Stimulated activated CD8-positive, alpha-beta memory T cell treated with anti-CD3 and anti-CD28 coated beads, Interleukin-2, amount 100 ng/mL, for 1 hour (primary cell): Measurements from ENCODE around the gene SLC16A10.
"Not testable (repeated sequence)": the region's sequence is repeated elsewhere in the genome, so short reads cannot be mapped to it uniquely, and the experiment has no call there.

Experiments
- DNase-seq, 2 donors: peaks; one replicate each; pipeline ENCODE4 v3.0.0-alpha.2; 2020; ENCODE audit warnings: low read depth in 2 of 2

The SLC16A10 gene, protein sequence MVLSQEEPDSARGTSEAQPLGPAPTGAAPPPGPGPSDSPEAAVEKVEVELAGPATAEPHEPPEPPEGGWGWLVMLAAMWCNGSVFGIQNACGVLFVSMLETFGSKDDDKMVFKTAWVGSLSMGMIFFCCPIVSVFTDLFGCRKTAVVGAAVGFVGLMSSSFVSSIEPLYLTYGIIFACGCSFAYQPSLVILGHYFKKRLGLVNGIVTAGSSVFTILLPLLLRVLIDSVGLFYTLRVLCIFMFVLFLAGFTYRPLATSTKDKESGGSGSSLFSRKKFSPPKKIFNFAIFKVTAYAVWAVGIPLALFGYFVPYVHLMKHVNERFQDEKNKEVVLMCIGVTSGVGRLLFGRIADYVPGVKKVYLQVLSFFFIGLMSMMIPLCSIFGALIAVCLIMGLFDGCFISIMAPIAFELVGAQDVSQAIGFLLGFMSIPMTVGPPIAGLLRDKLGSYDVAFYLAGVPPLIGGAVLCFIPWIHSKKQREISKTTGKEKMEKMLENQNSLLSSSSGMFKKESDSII

DNA sequence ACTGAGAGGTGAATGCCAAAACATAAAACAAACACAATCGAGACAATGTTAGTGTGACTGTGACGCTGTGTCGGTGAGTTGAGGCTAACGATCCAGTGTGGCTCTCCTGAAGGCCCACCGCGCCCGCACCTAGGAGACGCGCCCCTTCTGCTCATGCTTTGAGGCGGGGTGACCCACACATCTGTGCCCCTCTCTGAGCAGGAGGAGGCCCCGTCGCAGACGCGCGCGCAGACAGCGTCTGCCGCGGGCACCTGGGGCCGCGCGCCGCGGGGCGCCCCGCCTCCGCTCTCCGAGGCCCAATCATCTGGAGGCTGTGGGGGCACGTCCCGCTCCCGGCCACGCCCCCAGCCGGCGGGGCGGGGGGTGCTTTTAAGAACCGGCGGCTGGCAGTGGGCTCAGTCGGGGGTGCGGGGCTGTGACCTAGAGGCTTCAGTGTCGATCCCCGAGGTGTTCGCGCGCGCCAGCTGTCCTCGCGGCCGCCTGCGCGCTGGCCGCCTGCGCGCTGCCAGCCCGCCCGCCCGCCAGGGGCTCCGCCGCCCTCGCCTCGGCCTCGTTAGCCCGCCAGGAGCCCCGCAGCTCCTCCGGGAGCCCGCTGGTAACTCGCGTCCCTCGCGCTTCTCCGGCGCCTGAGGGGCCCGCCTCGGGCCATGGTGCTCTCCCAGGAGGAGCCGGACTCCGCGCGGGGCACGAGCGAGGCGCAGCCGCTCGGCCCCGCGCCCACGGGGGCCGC lies at the start of gene SLC16A10:
TSS of gene SLC16A10 (plus strand) at position 398 of the 730 bp plus-strand sequence. CDS start at position 648, 250 bp downstream.
- peak; percentile 54 to 71 for DNase-seq

DNA sequence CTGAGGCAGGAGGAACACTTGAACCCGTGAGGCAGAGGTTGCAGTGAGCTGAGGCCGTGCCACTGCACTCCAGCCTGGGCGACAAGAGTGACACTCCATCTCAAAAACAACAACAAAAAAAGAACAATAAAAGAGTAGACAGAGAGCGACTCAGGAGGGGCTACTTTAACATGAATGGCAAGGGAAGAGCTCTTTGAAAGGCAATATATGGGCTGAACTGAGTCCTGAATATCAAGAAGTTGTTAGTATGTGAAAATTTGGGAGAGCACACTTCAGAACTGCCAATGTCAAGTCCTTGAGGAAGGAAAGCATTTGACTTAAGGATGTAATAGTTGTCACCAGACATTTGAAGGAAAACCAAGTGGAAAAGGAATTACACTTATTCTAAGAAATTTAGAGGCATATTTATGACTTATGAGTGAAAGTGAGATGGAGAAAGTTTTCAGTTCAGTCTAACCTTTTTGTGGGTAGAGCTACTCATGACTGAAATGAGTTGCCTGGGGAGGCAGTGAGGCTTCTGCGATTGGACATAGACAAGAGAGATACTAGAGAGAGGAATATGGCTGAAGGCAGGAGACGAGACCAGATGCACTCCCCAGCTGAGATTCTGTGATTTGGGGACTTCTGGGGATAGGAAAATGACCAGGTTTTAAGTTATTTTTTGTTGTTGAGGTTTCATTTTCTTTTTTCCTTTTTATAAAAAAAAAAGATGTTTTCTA lies 48.6 kb upstream of the SLC16A10 start:
- DNase-seq: no peak

DNA sequence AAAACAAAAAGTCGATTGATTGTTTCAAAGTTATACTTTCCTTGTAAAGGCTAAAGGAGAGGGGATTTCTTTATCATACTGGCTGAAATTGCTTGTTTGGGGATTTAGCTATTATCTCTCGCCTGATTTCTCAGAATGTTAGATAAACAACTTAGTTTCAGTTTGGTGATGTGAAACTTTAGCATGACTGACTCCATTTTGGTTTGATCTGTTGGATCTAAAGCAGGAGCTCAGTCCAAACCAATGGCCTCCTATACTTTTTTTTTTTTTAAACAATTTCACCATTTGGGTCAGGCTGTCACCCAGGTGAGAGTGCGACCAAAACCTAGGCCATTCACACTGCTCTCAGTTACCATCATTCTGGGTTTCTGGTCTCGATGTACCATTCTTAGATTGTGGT lies 45.4 kb upstream of the SLC16A10 start:
- no peak for DNase-seq

DNA sequence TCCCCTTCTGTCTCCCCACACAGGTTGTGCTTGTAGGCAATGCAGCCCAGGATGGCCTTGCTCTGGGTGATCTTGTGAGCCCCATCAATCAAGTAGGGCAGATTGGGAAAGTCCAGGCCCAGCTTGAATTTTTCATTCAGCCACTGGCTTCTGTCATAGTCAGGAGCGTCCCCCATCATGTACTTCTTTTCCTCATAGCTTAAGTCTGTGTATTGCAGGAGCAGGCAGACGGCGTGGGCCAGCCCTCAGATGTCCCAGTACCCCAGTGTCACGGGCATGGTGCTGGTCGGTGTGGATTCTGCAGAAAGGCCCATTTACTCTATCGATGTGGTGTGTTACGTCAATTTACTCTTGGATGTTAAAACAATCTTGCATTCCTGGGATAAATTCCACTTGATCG lies 40.1 kb upstream of the SLC16A10 start:
- no peak for DNase-seq

DNA sequence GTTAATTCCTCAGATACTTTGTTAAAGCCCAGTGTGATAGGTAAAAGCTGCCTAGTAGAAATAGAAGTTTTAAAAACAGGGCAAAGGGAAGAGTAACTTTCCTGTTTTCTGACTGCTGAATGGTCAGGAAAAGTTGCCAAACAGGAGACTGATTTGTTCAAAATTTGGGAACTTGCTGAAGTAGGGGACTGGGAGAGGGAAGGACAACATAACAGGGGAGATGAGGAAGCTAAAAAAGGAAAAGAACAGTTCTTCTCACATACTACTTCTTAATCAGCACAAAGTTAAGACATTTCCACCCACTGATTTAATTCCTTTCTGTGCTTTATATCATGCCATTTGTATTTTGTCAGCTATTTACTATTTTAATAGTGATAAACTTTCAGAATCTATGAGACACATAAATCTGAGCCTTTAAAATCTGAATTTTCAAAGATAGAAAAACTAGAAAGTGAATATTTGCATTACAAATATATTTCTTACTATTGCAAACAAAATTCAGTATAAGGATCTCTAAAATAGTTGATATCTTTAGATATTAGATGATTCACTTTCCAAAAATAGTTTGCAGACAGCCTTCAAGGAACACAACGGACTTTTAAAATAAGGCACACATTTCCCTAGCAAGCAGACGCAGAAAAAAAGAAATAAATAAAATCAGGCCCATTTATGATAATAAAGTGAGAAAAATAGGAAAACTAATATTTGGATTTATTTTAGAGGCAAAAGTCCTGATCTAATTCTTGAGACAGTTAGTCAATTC lies 36.9 kb upstream of the SLC16A10 start:
- no peak for DNase-seq

DNA sequence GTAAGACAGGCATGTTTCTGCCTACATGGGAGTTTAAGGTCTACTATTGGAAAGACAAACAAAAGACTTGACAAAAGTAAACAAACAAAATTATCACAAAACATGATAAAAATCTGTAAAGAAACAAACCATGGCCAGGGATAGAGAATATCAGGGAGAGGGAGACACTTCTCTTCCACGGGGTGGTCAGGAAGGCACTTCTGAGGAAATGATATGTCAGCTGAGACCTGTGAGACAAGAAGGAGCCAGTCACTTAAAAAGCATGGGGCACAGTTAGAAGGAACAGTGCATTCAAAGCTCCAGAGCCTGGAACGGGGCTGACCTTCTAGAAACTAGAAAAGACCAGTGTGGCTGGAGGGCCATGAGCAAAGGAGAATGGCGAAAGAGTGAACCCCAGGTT lies 35.1 kb upstream of the SLC16A10 start:
- no peak for DNase-seq

DNA sequence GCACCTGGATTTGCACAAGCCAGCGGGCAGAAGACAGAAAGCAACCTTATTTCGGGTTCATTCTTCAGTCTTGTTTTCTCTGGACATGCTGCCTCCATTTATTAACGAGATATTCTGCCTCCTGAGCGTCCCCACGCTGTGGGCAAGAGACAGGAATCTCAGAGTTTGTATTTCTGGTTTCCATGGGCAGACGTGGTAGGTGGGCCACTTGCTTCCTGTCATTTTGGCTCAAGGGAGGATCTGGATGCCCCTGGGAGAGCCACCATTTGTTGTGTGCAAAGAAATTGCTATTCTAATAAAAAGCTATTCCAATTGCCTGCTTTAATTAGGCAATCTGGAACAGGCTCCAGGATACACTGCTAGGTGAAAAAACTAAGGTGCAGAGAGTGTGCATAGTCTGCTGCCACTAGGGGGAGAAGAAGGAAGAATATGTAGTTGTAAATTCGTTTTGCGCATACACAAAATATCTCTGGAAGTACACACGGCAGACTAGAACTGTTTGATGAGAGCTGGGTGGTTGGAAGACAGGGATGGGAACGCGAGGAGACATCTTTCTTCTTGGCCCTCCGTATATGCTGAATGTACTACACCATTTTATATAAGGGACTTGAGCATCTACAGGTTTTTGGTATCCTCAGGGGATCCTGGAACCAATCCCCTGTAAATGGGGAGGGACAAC lies 30.1 kb upstream of the SLC16A10 start:
- DNase-seq: no peak

DNA sequence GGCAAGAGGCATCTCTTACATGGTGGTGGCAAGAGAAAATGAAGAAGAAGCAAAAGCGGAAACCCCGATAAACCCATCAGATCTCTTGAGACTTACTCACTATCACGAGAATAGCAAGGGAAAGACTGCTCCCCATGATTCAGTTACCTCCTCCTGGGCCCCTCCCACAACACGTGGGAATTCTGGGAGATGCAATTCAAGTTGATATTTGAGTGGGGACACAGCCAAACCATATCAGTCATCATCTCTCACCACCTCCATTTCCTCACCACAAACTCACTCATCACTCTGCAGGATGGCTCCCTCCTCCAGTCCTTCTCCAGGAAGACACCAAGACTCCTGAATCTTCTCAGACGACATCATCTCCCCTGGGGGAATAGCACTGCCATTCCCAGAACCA lies 25.8 kb upstream of the SLC16A10 start:
- DNase-seq: no peak

DNA sequence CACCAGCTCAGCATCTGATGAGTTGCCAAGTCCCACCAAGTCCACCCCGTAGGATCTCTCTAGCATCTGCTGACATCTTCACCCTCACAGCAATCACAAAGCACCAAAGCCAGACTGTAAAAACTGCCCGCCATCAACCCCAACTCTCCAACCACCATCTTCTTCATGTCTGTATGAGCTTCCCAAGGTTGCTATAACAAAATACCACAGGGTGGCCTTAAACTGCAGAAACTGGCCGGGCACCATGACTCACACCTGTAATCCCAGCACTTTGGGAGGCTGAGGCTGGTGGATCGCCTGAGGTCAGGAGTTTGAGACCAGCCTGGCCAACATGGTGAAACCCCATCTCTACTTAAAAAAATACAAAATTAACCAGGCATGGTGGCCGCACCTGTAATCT lies 25.3 kb upstream of the SLC16A10 start:
- DNase-seq: not testable (repeated sequence)

DNA sequence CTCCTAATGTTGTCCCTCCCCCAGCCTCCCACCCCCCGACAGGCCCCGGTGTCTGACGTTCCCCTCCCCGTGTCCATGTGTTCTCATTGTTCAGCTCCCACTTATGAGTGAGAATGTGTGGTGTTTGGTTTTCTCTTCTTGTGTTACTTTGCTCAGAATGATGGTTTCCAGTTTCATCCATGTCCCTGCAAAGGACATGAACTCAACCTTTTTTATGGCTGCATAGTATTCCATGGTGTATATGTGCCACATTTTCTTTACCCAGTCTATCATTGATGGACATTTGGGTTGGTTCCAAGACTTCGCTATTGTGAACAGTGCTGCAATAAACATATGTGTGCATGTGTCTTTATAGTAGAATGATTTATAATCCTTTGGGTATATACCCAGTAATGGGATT lies 24.4 kb upstream of the SLC16A10 start:
- DNase-seq: not testable (repeated sequence)

DNA sequence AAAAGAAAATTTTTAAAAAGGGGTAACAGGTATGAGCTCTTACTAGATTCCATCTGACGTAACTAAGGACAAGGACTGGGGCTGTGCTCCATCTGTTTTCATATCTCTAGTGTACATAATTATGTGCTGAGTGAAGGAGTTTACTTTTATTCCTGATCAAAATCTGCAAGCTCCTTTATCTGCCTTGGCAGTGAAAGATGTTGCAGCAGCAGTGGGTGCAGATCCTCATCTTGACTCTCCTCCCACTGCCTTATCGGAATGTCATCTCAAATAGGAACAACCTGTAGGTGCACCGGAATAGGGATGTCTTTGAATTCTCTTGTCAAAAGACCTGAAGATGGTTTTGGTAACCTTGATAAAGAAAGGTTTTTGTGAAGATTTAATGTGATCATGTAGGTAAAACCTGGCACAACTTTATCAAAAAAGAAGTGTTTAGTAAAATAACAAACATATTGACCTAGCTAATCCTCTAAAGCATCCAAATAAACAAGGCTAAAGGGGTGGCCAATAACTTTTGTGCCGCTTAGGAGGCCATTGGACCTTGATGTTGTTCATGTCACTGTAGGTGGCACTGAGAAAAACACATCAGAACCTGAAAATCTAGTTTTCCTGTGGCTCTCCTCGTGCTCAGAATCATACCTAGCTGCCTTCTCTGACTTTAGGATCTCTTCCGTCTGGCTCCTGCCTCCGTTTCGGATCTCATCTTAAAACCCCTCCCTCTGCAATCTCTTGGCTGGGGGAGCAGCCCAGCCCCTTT lies 19.0 kb upstream of the SLC16A10 start:
- DNase-seq: no peak

DNA sequence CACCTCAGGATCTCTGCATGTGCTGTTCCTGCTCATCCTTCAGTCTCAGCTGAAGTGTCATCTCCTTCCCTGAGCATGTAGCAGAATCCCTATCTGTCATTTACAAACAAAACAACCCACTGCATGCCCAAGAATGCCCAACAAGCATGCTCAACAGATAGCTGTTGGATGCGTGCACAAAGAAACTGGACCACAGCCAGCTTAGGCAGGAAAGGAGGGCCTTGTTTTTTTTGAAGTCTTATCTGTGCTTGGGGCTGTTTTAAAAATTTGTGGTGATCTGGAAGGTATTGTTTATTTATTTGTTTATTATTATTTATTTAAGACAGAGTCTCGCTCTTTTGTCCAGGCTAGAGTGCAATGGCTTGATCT lies 18.5 kb upstream of the SLC16A10 start:
- DNase-seq: no peak

DNA sequence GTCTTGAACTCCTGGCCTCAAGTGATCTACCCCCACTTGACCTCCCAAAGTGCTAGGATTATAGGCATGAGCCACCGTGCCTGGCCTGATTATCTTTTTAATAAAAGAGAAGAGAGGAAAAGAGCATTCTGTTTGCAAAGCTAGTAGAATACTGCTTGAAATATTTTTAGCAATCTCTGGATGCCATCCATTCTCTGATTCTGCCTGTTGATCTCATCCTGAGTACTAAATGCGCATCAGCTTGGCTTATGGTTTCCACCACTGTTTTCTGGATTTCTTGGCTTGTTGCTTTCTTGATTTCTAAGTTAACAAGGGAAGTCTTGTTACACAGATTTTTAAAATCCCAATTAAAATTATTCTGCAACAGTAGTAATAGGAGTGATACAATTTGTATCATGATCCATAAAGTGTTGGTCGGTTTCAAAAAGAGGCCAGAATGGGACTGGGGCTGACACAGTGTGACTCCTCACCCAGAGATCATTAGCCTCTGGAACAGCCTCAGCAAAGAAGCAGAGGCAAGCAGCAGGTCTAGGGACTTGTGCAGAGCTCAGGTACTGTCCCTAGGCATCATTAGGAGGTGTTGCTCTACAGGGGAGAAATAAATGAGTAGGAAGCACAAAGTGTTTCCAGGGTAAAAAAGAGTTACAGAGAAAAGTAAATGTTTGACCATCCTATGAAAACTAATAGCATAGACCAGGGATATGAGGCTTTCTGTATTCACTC lies 17.8 kb upstream of the SLC16A10 start:
- no peak for DNase-seq

DNA sequence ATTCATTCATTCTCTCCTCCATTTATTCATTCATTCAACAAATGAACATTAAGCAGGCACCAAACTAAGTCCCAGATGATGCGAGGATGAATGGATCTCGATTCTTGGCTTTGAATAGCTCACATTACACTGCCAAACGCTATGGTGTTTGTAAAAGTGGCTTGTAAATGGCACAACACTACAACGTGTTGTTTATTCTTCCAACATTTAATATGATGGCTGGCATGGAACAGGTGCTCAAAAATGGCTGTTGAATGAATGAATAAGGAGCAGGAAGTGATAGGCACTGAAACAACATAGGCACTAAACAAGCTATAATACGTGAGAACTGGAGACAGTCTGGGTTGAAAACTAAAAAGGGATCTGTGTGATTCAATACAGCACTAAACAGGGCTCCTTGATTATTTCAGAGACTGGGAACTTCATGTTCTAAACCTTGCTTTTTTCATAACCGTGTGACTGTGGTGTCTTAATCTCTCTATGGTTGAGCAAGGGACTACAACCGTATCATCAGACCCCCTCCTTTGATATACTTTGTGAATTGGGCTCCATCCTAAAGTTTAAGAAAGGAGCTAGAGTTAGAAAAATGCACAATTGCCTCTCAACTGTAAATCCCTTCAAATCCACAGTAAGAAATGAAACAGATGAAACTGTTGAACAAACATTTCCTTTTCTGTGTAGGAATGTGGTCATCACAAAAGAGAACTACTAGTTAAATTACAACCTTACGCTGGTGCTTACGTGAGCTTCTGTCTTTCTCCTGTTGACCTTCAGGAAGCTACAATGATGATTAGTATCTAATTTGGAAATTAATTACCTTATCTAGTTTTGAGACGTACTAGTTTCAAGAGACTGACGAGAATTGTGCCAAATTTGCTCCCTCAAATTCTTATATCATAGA lies 16.9 kb upstream of the SLC16A10 start:
- no peak for DNase-seq

DNA sequence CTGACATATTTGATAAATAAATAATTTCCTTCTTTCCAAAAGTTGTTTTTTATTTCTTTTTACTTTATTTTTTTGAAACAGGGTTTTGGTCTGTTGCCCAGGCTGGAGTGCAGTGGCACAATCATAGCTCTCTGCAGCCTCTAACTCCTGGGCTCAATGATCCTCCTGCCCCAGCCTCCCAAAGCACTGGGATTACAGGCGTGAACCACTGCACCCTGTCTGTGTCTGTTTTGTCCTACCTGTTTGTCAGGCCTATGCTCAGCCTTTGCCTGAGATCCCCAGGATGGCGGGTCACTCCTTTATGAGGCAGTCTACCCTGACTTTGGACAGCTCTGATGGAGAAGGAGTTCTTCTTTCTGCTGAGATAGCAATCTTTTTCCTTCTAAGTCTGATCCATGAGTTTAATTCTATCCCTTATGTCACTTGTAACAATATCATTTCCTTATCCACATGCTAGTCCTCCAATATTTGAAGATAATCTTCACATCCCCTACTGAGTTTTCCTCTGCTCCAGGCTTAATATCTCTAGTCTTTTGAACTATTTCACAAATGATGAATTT lies 14.4 kb upstream of the SLC16A10 start:
- no peak for DNase-seq

DNA sequence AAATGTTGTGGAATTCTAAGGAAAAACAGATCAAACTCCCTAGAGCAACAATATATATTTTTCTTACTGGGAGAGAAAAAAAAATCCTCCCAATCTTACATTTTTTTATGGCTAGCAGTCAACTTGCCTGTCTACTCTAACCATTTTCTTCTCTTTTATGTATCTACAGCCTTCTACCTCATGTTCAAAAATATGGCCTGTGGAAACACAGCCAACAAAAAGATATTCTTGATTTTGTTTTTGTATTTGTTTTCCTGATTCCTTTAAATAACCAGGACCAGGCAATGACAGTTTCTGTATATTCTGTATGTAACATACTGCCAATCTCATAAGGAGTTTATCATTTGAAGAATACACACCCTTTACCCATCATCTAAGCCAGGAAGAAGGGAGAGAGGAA lies 13.0 kb upstream of the SLC16A10 start:
- no peak for DNase-seq

DNA sequence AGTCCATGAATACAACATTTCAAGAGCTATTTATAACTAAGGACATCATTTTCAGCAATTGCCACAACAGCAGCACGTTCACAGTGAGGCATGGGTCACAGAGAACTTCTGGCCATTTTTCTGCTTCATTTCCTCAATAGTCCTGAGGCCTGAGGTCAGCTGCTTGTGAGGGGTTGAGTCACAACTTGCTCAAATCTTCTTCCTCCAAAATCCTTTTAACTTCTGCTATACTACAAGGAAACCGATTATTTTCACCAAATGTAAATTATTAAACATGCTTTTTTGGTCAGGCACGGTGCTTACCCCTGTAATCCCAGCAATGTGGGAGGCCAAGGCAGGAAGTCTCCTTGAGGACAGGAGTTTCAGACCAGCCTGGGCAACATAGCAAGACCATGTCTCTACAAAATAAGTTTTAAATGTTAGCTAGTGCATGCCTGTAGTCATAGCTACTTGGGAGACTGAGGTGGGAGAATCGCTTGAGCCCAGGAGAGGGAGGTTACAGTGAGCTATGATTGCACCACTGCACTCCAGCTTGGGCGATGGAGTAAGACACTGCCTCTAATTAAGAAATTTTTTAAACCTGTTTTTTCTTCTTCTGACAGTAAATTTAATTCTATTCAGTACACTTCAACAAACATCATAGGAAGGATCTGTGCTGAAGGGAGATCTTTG lies 11.1 kb upstream of the SLC16A10 start:
- no peak for DNase-seq

DNA sequence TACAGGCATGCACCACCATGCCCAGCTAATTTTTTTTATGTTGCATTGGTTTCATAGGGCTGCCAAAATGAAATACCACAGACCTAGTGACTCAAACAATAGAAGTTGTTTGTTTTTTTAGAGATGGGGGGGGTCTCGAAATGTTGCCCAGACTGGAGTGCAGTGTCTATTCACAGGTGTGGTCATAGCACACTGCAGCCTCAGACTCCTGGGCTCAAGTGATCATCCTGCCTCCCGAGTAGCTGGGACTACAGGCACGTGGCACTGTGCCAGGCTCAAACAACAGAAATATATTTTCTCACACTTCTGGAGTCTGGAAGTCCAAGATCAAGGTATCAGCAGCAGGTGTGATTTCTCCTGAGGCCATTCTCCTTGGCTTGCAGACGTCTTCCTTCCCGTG lies 6.6 kb upstream of the SLC16A10 start:
- DNase-seq: no peak
